Measurements from ENCODE around the gene NLRP1. TPM values are rescaled to one million over a fixed set of nuclear protein-coding genes. Genes with fewer than 3 reads are reported as not detected.

NLRP1 gene
- total and polyA plus RNA-seq, 10 of the 15 experiments (the other 5 are each of a cell fraction or from before 2014, with no cell fraction given): 2.8 to 21.8 (median 11.9) TPM

DNA sequence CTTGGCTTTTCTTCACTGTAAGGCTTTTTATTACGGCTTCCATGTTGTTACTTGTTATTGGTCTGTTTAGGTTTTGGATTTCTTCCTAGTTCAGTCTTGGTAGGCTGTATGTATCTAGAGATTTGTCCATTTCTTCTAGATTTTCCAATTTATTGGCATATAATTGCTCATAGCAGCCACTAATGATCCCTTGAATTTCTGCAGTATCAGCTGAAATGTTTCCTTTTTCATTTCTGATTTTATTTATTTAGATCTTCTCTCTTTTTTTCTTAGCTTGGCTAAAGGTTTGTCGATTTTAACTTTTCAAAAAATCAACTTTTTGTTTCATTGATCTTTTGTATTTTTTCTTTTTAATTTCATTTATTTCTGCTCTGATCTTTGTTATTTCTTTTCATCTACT is 18.5 kb downstream of the NLRP1 start:
- Histone ChIP-seq H3K4me1 (ENCODE audit: control insufficient read depth, insufficient read depth, low read length) (no peaks in the 10 kb centered on the region), H3K27ac (ENCODE audit: control insufficient read depth, insufficient read depth) (no peak overlapping the region), H3K9me3 (replicated peaks; ENCODE audit: control insufficient read depth, insufficient read depth, low read length) (no peaks in the 10 kb centered on the region), H3K4me3 (no peak overlapping the region), H2AFZ (ENCODE audit: control insufficient read depth, low read depth, low read length) (no peak overlapping the region), H4K20me1 (ENCODE audit: control insufficient read depth, insufficient read depth) (no peaks in the 10 kb centered on the region), H3K4me2 (ENCODE audit: control insufficient read depth, insufficient read depth) (no peak overlapping the region), H3K27me3 (replicated peaks in 1 of 2; ENCODE audit: control insufficient read depth in 2 of 2, insufficient read depth in 2 of 2, low read length in 1 of 2) (no peaks in the 10 kb centered on the region), H3K79me2 (ENCODE audit: control insufficient read depth, insufficient read depth, low read length) (no peaks in the 10 kb centered on the region), H3K9ac (ENCODE audit: control insufficient read depth, insufficient read depth, low read length) (no peak overlapping the region), H3K36me3 (ENCODE audit: control insufficient read depth in 2 of 2, insufficient read depth in 2 of 2, low read length in 1 of 2) (no peaks in the 10 kb centered on the region; a peak in 1 of 4 replicates)
- intact Hi-C loops (cut with micrococcal nuclease; ENCODE audit: unreplicated experiment) (no loop called here), in situ Hi-C loops (cut with MboI) (no loop called here)
- FAIRE-seq (no peak), DNase-seq (ENCODE audit: low read depth, low spot score) (no peak), ATAC-seq (no peak)
- RAD21 ChIA-PET (ENCODE audit: unreplicated experiment): no interaction called here
- WGBS (ENCODE audit: insufficient coverage, insufficient replicate concordance, low lambda C conversion rate, missing lambda C conversion rate): 93% methylated on average over 2 of the region's 2 CpGs
- SMC1A ChIA-PET (ENCODE audit: uncharacterized antibody, unreplicated experiment): interaction anchor here (0.6 kb wide), 1 partner anchor 84 kb away, joined by 3 read pairs; no protein-coding TSS in a partner anchor
- TF ChIP-seq ZNF274 (IDR thresholded peaks at IDR 0.05; ENCODE audit: insufficient read depth, insufficient read length) (no peak), RELA (IDR thresholded peaks at IDR 0.05; ENCODE audit: borderline replicate concordance, partially characterized antibody) (no peak), BHLHE40 (IDR thresholded peaks at IDR 0.05; ENCODE audit: borderline replicate concordance in 1 of 2, low read depth in 2 of 2, low read length in 1 of 2) (no peak), ZNF207 (IDR thresholded peaks at IDR 0.05; ENCODE audit: borderline replicate concordance) (no peak), RB1 (IDR thresholded peaks at IDR 0.05; ENCODE audit: borderline replicate concordance) (no peak), BACH1 (IDR thresholded peaks at IDR 0.05; ENCODE audit: borderline replicate concordance) (no peak), RUNX3 (IDR thresholded peaks at IDR 0.05; ENCODE audit: low read length) (no peak), NR2C2 (IDR thresholded peaks at IDR 0.05; ENCODE audit: borderline replicate concordance, control insufficient read depth, insufficient read length, low read depth) (no peak), ASH2L (IDR thresholded peaks at IDR 0.05; ENCODE audit: borderline replicate concordance, low read depth) (no peak), ZBTB33 (IDR thresholded peaks at IDR 0.05) (no peak), CREM (IDR thresholded peaks at IDR 0.05; ENCODE audit: low read depth) (no peak), NBN (IDR thresholded peaks at IDR 0.05) (no peak), SMAD5 (IDR thresholded peaks at IDR 0.05; ENCODE audit: low read depth) (no peak)
- TF ChIP-seq, protein P1, sequence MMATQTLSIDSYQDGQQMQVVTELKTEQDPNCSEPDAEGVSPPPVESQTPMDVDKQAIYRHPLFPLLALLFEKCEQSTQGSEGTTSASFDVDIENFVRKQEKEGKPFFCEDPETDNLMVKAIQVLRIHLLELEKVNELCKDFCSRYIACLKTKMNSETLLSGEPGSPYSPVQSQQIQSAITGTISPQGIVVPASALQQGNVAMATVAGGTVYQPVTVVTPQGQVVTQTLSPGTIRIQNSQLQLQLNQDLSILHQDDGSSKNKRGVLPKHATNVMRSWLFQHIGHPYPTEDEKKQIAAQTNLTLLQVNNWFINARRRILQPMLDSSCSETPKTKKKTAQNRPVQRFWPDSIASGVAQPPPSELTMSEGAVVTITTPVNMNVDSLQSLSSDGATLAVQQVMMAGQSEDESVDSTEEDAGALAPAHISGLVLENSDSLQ (IDR thresholded peaks at IDR 0.05): no peak
- BruUV-seq (replicated peaks): no TSS peak
- CTCF ChIA-PET: interaction anchor here (0.6 to 2.0 kb wide), 3 partner anchors 22 to 1509 kb away, joined by 3 to 9 read pairs (median 3); no protein-coding TSS in a partner anchor
- POLR2A ChIA-PET: no interaction called here
